K562 (cell line): ENCODE data around the gene LHPP. TPM values are rescaled to one million over a fixed set of nuclear protein-coding genes. Genes with fewer than 3 reads are reported as not detected.
A peak's percentile ranks its signal among the peaks of the same experiment; 100 is the strongest.

Source experiments
- ARNT ChIP-seq, 2 experiments: fragments of 450-650 bp; IDR thresholded peaks; 2 replicates each; pipeline ENCODE4 v1.6.1; 2016; ENCODE audit warnings: mild to moderate bottlenecking in 1 of 2
- BCLAF1 ChIP-seq, 2 experiments: fragments of 450-650 bp in 1 of 2; IDR thresholded peaks; 2 replicates each; pipeline ENCODE4 v1.6.1; 2011 to 2017; ENCODE audit warnings: low read depth in 2 of 2, antibody characterized with exemption in 1 of 2, borderline replicate concordance in 1 of 2, low read length in 1 of 2, mild to moderate bottlenecking in 1 of 2, mixed read lengths in 1 of 2; ENCODE audit not compliant: control insufficient read depth in 1 of 2
- CBFA2T3 ChIP-seq: fragments of 450-650 bp; IDR thresholded peaks from 2 replicates; pipeline ENCODE4 v1.6.1; 2017
- E2F6 ChIP-seq, 2 experiments: IDR thresholded peaks; 2 replicates each; pipeline ENCODE4 v1.6.1; 2011; ENCODE audit warnings: borderline replicate concordance in 1 of 2, control low read depth in 1 of 2, low read depth in 1 of 2, low read length in 1 of 2, mild to moderate bottlenecking in 1 of 2, mixed read lengths in 1 of 2, moderate library complexity in 1 of 2; ENCODE audit not compliant: insufficient read depth in 1 of 2, insufficient read length in 1 of 2, poor library complexity in 1 of 2, severe bottlenecking in 1 of 2; ENCODE audit errors: extremely low read depth in 1 of 2
- FOXO4 ChIP-seq: fragments of 450-650 bp; formaldehyde crosslinking; IDR thresholded peaks from 2 replicates; pipeline ENCODE4 v1.4.0; 2020; ENCODE audit warnings: mild to moderate bottlenecking, moderate library complexity
- GABPA ChIP-seq: fragments of 200-800 bp; sonication (Bioruptor generic); conservative IDR thresholded peaks from 2 replicates; pipeline ENCODE4 v1.6.1; 2016; ENCODE audit warnings: low read depth, missing genetic modification characterization, missing compliant biosample characterization
- HOXB6 ChIP-seq: fragments of 250-450 bp; sonication (Bioruptor Pico); IDR thresholded peaks from 2 replicates; pipeline ENCODE4 v1.5.1; 2022; ENCODE audit warnings: mild to moderate bottlenecking, borderline replicate concordance
- IRF2 ChIP-seq: sonication (generic); formaldehyde crosslinking; IDR thresholded peaks from 2 replicates; pipeline ENCODE4 v1.8.1; 2022; ENCODE audit warnings: mild to moderate bottlenecking, missing genetic modification reagents
- MAX ChIP-seq: sonication (generic); formaldehyde crosslinking; IDR thresholded peaks from 2 replicates; pipeline ENCODE4 v1.9.0; 2022; ENCODE audit warnings: mild to moderate bottlenecking, missing genetic modification reagents
- MCM3 ChIP-seq: fragments of 450-650 bp; IDR thresholded peaks from 2 replicates; pipeline ENCODE4 v1.6.1; 2016
- MEF2A ChIP-seq: IDR thresholded peaks from 2 replicates; pipeline ENCODE4 v1.6.1; 2011; ENCODE audit warnings: low read depth, mild to moderate bottlenecking, low read length, moderate library complexity; ENCODE audit not compliant: control insufficient read depth
- NR2C1 ChIP-seq, 2 experiments: fragments of 450-650 bp; IDR thresholded peaks; 2 replicates each; pipeline ENCODE4 v1.6.1; 2017; ENCODE audit warnings: mild to moderate bottlenecking in 2 of 2, antibody characterized with exemption in 1 of 2, inconsistent platforms in 1 of 2, missing compliant biosample characterization in 1 of 2, missing genetic modification characterization in 1 of 2
- RAD21 ChIP-seq, 2 experiments: fragments of 250-450 bp in 1 of 2; fragments of 450-650 bp in 1 of 2; sonication (Bioruptor Pico) in 1 of 2; formaldehyde crosslinking in 1 of 2; IDR thresholded peaks in 1 of 2; conservative IDR thresholded peaks in 1 of 2; 2 replicates each; pipeline versions ENCODE4 v1.4.0 to v1.8.0; 2020 to 2022; ENCODE audit warnings: mild to moderate bottlenecking in 2 of 2, moderate library complexity in 1 of 2
- SMC3 ChIP-seq: conservative IDR thresholded peaks from 2 replicates; pipeline ENCODE4 v1.6.1; 2011; ENCODE audit warnings: low read depth, low read length, improper control_type of control experiment; ENCODE audit not compliant: insufficient read depth
- SNIP1 ChIP-seq: fragments of 450-650 bp; IDR thresholded peaks from 2 replicates; pipeline ENCODE4 v1.7.1; 2017; ENCODE audit warnings: low read depth, mild to moderate bottlenecking
- ZNF184 ChIP-seq: sonication (generic); formaldehyde crosslinking; IDR thresholded peaks from 2 replicates; pipeline ENCODE4 v1.5.0; 2020; ENCODE audit warnings: missing genetic modification reagents
- ZNF197 ChIP-seq: fragments of 200-800 bp; sonication (Bioruptor generic); IDR thresholded peaks from 2 replicates; pipeline ENCODE4 v1.6.1; 2016; ENCODE audit warnings: low read depth, missing genetic modification characterization, missing compliant biosample characterization
- ZNF589 ChIP-seq: fragments of 200-800 bp; sonication (Bioruptor generic); IDR thresholded peaks from 2 replicates; pipeline ENCODE4 v1.6.1; 2016; ENCODE audit warnings: low read depth, missing genetic modification characterization, missing compliant biosample characterization
- ZNF655 ChIP-seq: fragments of 250-450 bp; sonication (Bioruptor Pico); IDR thresholded peaks from 2 replicates; pipeline ENCODE4 v1.5.0; 2021
- polyA plus RNA-seq, 8 experiments: library from polyadenylated mRNA; depleted of rRNA in 4 of 8; stranded (reverse) in 5 of 8; unstranded in 3 of 8; fragments of >200 nt; fragmentation: Nextera tagmentation in 2 of 8; fragmentation: Illumina TruSeq in 1 of 8; extraction: Ambion mirVana in 2 of 8; extraction: Trizol in 1 of 8; gene quantifications; 2 replicates each; pipeline versions ENCODE4 v1.2.1 to v1.2.3, GENCODE V29; 2011 to 2014; ENCODE audit warnings: inconsistent platforms in 1 of 8, missing spikeins in 1 of 8
- total RNA-seq, 7 experiments: library from RNA; depleted of rRNA in 6 of 7; stranded (reverse); fragments of >200 nt in 6 of 7; fragmentation: Illumina TruSeq in 2 of 7; extraction: Trizol in 2 of 7; gene quantifications; 2 replicates each; pipeline versions ENCODE4 v1.2.1 to v1.2.3, GENCODE V29; 2011 to 2021; ENCODE audit warnings: low replicate concordance in 1 of 7

Gene LHPP
- total and polyA plus RNA-seq, 9 of the 15 experiments (the other 6 are each of a cell fraction or from before 2014, with no cell fraction given) = 0.34 to 7.4 (median 3.0) TPM

- no peak for TF ChIP-seq MCM3
- TF ChIP-seq ARNT (IDR thresholded peaks at IDR 0.05) = no peak
- TF ChIP-seq MAX = peak; percentile 57
- peak; percentile 84 for TF ChIP-seq GABPA (tag)
- TF ChIP-seq ZNF655 (CRISPR knock-in tag) = no peak
- TF ChIP-seq BCLAF1 (IDR thresholded peaks at IDR 0.05; ENCODE audit: borderline replicate concordance in 1 of 2, control insufficient read depth in 1 of 2, low read depth in 2 of 2, low read length in 1 of 2) = no peak
- TF ChIP-seq CBFA2T3 = no peak
- TF ChIP-seq SNIP1 = no peak
- no peak for TF ChIP-seq ZNF197 (CRISPR knock-in tag)
- TF ChIP-seq RAD21 (CRISPR knock-in tag; conservative IDR thresholded peaks at IDR 0.05 in 1 of 2, IDR thresholded peaks at IDR 0.05 in 1 of 2) = peak in 1 of 2 experiments; percentile 37; a peak in 3 of 4 replicates
- TF ChIP-seq MEF2A = no peak
- peak; percentile 79; the same call in 1 of the 2 replicates for TF ChIP-seq ZNF589 (CRISPR knock-in tag)
- TF ChIP-seq NR2C1 (IDR thresholded peaks at IDR 0.05) = 0 out of 2 replicates have a peak, but pooled peaks have one; percentile 22
- TF ChIP-seq NR2C1 (tag; IDR thresholded peaks at IDR 0.05) = no peak
- 0 out of 2 replicates have a peak, but pooled peaks have one; percentile 10 for TF ChIP-seq SMC3
- TF ChIP-seq ZNF184 (CRISPR knock-in tag) = no peak
- TF ChIP-seq E2F6 (IDR thresholded peaks at IDR 0.05; ENCODE audit: borderline replicate concordance in 1 of 2, extremely low read depth in 1 of 2, insufficient read depth in 1 of 2, insufficient read length in 1 of 2, low read depth in 1 of 2, low read length in 1 of 2, poor library complexity in 1 of 2, severe bottlenecking in 1 of 2) = peak in 1 of 2 experiments; percentile 10
- no peak for TF ChIP-seq HOXB6 (CRISPR knock-in tag)
- TF ChIP-seq FOXO4 = no peak
- no peak for TF ChIP-seq IRF2 (CRISPR knock-in tag)
These were observed 186.0 kb downstream of the LHPP start (continued) for GRCh38 chr10:124647421-124648130.
